Mucosa of gallbladder (tissue), 1 donor: ENCODE data around the gene GGT6. TPM values are rescaled to one million over a fixed set of nuclear protein-coding genes. Genes with fewer than 3 reads are reported as not detected.
A peak's percentile ranks its signal among the peaks of the same experiment; 100 is the strongest.

ENCODE experiments used
- DNase-seq: peaks from one replicate; pipeline ENCODE4 v3.0.0-alpha.2; 2020; ENCODE audit warnings: low spot score
- total RNA-seq: library from RNA; stranded (reverse); gene quantifications from one replicate; pipeline ENCODE4 v1.2.1, GENCODE V29; 2021
- donor health status: DM: no; HTN: no; CAD: no.

GGT6 gene
- total RNA-seq, 1 donor from 2014 or later, result 21.3 TPM

- no peak for DNase-seq
Observed at GRCh38 chr17:4576161-4576558, 15.8 kb upstream of the GGT6 start.

- no peak for DNase-seq
Observed at GRCh38 chr17:4574448-4575045, 14.2 kb upstream of the GGT6 start.

GRCh38 chr17:4573669-4574068 is 13.3 kb upstream of the GGT6 start:
- DNase-seq, result no peak

GRCh38 chr17:4573115-4573514 is 12.7 kb upstream of the GGT6 start:
- no peak for DNase-seq

GRCh38 chr17:4572131-4572530 is 11.8 kb upstream of the GGT6 start:
- DNase-seq, result no peak

GRCh38 chr17:4569591-4569990 is 9.2 kb upstream of the GGT6 start:
- DNase-seq, result no peak

GRCh38 chr17:4566785-4567184 is 6.4 kb upstream of the GGT6 start:
- DNase-seq, result peak; percentile 49

GRCh38 chr17:4565209-4566141 is 5.1 kb upstream of the GGT6 start:
- peak; percentile 73 for DNase-seq

- DNase-seq, result no peak
Observed at GRCh38 chr17:4562015-4562969, 1.9 kb upstream of the GGT6 start.

GRCh38 chr17:4560837-4561256 is 470 bp upstream of the GGT6 start:
- DNase-seq, result no peak

GRCh38 chr17:4559966-4560365 is 411 bp downstream of the GGT6 start:
- no peak for DNase-seq

GRCh38 chr17:4559139-4559791 is 1.1 kb downstream of the GGT6 start:
- DNase-seq, result no peak

GRCh38 chr17:4558347-4558971 is 1.9 kb downstream of the GGT6 start:
- no peak for DNase-seq

- no peak for DNase-seq
Observed at GRCh38 chr17:4557626-4558346, 2.6 kb downstream of the GGT6 start.

GRCh38 chr17:4556996-4557395 is 3.4 kb downstream of the GGT6 start:
- DNase-seq, result no peak

GRCh38 chr17:4555873-4556759 is 4.3 kb downstream of the GGT6 start:
- DNase-seq, result no peak

GRCh38 chr17:4554997-4555799 is 5.2 kb downstream of the GGT6 start, which contains the start of gene MYBBP1A:
MYBBP1A (minus strand) TSS chr17:4555384; CDS start chr17:4555324, 60 bp downstream.
- DNase-seq, result peak; percentile 97

- no peak for DNase-seq
Observed at GRCh38 chr17:4554441-4554996, 5.9 kb downstream of the GGT6 start.
